ENCODE measurements around the gene TENT4B.
"Not testable (repeated sequence)": the region's sequence is repeated elsewhere in the genome, so short reads cannot be mapped to it uniquely, and the experiment has no call there.

Gene TENT4B

GRCh38 chr16:50238868-50239301 lies 85.8 kb downstream of the TENT4B start:
- no peak for DNase-seq

- not testable (repeated sequence) for DNase-seq
Measured at GRCh38 chr16:50243024-50243423, 89.9 kb downstream of the TENT4B start.

DNA sequence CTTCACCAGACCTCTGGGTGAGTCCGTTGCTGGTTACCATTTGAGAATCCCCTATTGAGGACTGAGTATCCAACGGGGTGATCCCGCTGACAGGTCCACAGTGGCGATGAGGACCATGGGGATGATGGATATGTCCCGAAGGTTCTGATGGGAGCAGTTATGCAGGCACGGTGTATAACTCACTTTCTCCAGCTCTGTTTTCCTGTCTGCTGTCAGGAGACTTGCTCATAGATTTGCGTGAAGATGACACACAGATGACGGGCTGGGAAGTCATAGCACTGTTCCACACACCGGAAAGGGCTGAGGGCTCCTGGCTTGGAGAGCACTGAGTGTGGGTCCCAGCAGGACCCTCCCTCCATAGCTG lies 91.0 kb downstream of the TENT4B start:
- DNase-seq = no peak

DNA sequence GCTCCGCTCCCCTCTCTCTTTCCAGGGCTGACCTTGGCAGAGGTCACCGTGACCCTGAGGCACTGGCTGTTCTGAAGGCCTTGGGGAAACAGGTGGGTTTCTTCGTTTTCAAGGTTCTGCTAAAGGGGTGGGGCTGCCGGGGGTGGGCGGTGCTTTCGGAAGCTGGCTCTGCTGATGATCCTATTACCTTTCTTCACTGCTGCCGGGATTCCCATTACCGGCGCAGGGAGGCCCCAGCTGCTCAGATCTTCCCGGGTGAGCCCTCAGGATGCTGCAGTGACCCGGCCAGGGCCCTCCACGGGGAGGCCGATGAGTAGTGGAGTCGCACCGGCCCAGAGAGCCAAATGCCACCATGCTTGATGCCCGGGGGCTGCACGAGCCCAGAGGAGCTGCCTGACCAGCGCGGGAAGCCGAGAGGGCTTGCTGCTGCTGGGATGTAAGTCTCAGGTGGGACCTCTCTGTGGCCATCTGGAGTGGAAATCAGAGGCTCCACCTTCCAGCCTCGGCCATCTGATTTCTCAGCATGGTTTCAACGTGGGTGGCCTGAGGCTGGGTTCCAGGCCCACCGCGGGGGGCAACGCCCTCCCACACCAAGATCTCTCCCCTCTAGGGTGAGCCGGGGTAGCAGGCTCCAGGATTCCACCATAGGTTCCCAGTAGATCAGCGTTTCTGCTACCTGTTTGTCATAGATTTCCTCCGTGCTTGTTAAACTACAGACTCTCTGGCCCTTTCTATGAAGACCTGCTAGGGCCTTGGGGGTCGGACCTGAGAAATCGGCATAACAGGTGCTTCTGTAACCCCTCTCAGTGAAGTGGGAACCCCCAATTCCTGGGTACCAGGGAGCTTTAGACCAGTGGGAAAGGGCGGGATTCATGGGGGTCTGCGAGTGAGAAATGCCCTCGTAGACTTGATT lies 91.7 kb downstream of the TENT4B start:
- DNase-seq = no peak

DNA sequence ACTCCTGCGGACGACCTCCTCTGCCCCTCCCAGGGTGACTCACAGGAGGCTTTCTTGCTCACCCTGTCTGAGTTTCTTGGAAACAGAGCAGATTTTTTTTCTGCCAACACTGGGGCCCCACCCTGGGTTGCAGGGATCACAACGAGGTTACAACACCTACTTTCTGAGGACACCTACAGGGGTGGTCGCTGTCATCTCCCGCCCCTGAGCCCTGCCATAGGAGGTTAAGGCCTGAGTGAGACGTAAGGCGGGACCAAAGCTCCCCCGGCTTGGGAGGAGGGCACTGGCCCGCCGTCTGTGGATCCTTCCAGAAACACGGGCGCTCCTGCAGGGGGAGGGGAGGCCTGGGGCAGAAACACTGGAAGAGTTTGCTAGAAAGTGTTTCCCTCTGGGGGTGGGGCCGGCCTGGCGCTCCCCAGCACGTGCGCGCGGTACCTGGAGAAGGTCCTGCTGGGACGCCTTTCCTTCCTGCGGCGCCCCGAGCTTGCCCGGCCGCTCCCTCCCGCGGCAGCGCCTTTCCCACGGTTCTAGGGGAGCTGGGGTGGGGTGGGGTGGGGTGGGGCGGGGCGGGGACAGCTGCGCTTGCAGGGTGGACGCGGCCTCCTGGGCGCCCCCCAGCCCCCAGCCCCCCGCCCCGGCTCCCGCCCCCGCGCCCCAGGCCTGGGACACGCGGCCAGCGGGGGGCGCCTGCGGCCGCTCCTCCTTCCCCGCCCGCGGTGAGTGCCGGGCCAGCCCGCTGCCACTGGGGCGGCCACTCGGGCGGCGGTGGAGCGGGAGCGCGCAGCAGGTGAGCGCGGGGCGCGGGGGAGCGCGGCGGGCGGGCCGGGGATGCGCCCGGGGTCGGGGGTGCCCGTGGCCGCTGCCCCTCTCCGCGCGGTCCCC lies 92.6 kb downstream of the TENT4B start:
- no peak for DNase-seq

GRCh38 chr16:50246299-50247122 lies 93.4 kb downstream of the TENT4B start:
- no peak for DNase-seq

GRCh38 chr16:50247123-50247905 lies 94.2 kb downstream of the TENT4B start:
- no peak for DNase-seq

DNA sequence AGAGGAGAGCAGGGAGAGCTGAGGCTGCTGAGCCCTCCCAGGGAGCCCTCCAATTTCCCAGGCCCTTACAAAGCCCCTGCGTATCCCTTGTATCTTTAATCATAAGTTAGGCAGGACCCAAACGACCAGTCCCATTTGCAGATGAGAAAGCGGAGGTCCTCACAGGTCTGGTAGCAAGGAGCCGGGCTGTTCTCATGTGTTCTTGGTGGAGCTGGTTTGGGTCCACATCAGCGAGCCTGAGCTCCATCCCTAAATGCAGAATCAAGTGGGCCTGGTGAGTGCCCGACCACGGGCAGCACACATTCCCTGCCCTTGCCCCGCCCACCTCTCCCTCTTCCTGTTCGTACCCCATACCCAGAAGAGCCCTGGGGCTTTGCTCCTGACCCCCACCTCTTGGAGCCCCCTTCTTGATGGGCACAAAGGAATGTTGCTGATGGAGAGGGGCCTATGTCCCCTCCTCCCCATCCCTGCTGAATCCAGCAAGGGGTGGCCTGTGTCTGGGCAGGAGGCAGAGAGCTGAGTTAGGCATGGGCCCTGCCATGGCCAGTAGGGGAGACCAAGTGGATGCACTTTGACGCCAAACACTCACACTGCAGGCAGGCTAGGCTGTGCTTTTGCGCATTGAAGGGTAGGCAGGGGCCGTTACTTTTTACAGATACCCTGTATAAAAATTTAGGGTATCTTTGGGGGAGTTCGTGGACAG lies 95.0 kb downstream of the TENT4B start:
- no peak for DNase-seq

- no peak for DNase-seq
Measured at GRCh38 chr16:50248845-50249244, 95.7 kb downstream of the TENT4B start.

DNA sequence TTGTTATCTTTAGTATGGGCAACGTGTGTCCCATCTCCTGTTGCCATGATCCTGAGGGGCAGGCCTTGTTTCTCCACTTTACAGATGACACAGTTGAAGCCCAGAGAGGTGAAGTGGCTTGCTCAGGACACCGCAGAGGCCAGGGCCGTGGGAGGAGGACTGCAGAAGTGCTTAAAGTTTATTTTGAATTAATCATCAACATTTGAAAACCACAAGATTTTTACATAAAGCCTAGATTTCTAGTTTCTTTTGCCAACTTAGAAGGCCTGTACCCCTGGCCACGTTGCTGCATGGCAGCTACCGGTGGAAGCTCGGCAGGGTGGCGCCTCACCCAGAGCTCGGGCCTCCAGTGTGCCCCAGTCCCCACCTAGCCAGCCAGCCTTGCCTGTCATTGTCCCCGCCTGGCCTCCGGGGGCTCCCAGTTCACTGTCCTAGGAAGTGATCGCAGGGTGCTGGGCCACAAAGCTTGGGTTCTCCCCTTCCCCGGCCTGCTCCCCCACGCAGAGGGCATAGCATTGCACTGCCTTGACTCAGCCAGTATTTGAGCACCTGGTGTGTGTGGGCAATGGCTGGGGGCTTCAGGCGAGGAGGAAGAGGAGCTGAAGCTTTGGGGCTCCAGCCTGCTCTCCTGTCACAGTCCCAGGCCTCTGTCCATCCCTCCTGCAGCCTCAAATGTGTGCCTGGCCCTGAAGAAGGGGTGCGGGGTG lies 98.4 kb downstream of the TENT4B start:
- no peak for DNase-seq

DNA sequence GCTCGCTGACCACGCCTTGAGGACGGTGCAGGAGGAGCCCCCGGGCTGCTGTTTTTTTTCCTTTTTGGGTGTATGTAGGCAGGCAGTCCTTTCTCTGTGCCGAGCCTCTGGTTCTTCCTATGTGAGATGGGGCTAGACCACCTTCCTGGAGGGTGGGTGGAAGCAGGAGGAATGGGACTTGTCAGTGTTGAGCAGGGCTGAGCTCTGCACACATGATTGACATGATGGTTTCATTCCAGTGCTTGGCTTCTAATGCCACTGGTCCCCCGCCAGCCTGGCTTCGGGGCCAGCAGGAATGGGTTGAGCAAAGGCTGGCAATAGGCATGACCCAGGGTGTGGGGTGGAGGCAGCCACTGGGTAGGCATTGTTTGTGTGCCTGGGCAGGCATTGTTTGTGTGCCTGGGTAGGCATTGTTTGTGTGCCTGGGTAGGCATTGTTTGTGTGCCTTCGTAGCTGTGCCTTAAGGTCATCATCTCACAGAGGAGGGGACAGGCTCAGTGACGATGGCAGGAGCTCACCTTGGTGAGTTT lies 99.0 kb downstream of the TENT4B start:
- no peak for DNase-seq

DNA sequence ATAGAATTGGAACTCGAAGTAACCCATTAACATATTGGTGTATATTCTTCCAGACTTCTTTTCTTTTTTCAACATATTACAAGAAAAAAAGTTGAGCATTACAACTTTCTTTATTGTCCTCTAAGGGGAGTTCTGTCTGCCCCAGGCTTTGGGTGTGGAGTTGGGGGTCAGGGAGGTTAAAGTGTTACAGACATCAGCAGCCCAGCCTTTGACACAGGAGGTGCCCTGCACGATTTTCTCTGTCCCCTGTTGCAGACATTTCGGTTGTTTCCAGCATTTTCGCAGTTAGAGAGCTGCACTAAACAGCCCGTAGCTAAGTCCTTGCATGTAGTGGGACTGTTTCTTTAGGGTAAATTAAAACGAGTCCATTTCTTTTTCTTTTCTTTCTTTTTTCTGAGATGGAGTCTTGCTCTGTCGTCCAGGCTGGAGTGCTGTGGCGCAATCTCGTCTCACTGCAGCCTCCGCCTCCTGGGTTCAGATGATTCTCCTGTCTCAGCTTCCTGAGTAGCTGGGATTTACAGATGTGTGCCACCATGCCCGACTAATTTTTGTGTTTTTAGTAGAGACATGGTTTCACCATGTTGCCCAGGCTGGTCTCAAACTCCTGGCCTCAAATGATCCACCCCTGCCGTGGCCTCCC lies 99.9 kb downstream of the TENT4B start:
- DNase-seq = no peak

GRCh38 chr16:50253514-50253910 lies 100.4 kb downstream of the TENT4B start:
- no peak for DNase-seq

DNA sequence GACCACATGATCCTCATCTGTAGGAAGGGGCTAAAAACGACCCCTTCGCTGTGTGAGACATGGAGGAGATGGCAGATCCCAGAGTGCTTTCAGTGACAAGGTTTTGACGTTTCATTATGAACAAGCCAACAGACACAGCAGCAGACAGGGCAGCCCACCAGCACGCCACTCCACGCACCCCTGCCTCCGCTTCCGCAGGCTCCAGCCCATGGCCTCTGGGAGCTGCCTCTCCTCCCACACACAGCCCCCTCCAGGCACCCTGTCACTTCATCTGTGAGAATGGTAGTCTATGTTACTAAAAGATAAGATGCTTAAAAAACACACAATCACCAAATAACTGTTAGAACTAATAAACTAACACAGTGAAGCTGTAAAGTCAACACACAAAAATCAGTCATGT lies 101.0 kb downstream of the TENT4B start:
- no peak for DNase-seq

DNA sequence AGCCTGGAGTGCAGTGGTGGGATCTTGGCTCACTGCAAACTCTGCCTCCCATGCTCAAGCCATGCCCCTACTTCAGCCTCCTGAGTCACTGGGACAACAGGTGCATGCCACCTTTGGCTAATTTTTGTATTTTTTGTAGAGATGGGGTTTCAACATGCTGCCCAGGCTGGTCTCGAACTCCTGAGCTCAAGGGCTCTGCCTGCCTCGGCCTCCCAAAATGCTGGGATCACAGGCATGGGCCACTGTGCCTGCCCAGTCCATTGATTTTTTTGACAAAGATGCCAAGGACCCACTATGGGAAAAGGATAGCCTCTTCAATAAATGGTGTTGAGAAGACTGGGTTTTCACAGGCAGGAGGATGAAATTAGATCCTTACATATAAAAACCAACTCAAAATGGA lies 102.4 kb downstream of the TENT4B start:
- DNase-seq = no peak

DNA sequence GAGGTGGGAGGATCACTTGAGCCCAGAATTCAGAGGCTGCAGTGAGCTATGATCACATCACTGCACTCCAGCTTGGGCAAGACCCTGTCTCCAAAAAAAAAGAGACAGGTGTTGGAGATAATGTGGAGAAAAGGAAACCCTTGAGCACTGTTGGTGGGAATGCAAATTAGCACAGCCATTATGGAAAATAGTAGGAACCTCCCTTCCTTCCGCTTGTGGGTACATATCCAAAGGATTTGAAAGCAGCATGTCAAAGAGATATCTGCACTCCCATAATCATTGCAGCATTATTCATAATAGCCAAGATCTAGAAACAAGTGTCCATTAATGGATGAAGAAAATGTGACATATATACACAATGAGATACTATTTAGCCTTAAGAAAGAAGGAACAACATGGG lies 103.5 kb downstream of the TENT4B start:
- no peak for DNase-seq

GRCh38 chr16:50257876-50258275 lies 104.8 kb downstream of the TENT4B start:
- no peak for DNase-seq

- DNase-seq = no peak
Measured at GRCh38 chr16:50259334-50260205, 106.5 kb downstream of the TENT4B start.
